ENCODE results near the gene FBLN1.
"Not testable (repeated sequence)": the region's sequence is repeated elsewhere in the genome, so short reads cannot be mapped to it uniquely, and the experiment has no call there.

FBLN1 gene

GRCh38 chr22:45549762-45550378, 47.2 kb downstream of the FBLN1 start:
- no peak for DNase-seq

GRCh38 chr22:45550416-45550815, 47.7 kb downstream of the FBLN1 start:
- no peak for DNase-seq

- no peak for DNase-seq
These were observed 48.2 kb downstream of the FBLN1 start for GRCh38 chr22:45550891-45551290.

- no peak for DNase-seq
These were observed 48.8 kb downstream of the FBLN1 start for GRCh38 chr22:45551310-45552016.

- no peak for DNase-seq
These were observed 49.3 kb downstream of the FBLN1 start for GRCh38 chr22:45552017-45552411.

- DNase-seq: no peak
These were observed 50.1 kb downstream of the FBLN1 start for GRCh38 chr22:45552580-45553350.

GRCh38 chr22:45553351-45554039, 50.8 kb downstream of the FBLN1 start:
- DNase-seq: peak; percentile 26

- DNase-seq: no peak
These were observed 51.3 kb downstream of the FBLN1 start for GRCh38 chr22:45554040-45554406.

- no peak for DNase-seq
These were observed 52.2 kb downstream of the FBLN1 start for GRCh38 chr22:45554861-45555260.

- DNase-seq: not testable (repeated sequence)
These were observed 55.2 kb downstream of the FBLN1 start for GRCh38 chr22:45557926-45558325.

GRCh38 chr22:45560092-45560491, 57.4 kb downstream of the FBLN1 start:
- not testable (repeated sequence) for DNase-seq

- not testable (repeated sequence) for DNase-seq
These were observed 58.1 kb downstream of the FBLN1 start for GRCh38 chr22:45560761-45561160.

GRCh38 chr22:45562102-45562501, 59.4 kb downstream of the FBLN1 start:
- DNase-seq: no peak

- no peak for DNase-seq
These were observed 60.1 kb downstream of the FBLN1 start for GRCh38 chr22:45562537-45563361.

GRCh38 chr22:45563362-45564040, 60.8 kb downstream of the FBLN1 start:
- no peak for DNase-seq

- DNase-seq: no peak
These were observed 61.8 kb downstream of the FBLN1 start for GRCh38 chr22:45564349-45565030.

- DNase-seq: no peak
These were observed 62.5 kb downstream of the FBLN1 start for GRCh38 chr22:45565171-45565570.

GRCh38 chr22:45565973-45566372, 63.3 kb downstream of the FBLN1 start:
- no peak for DNase-seq

GRCh38 chr22:45568213-45568612, 65.5 kb downstream of the FBLN1 start:
- no peak for DNase-seq

- no peak for DNase-seq
These were observed 68.4 kb downstream of the FBLN1 start for GRCh38 chr22:45571089-45571488.

GRCh38 chr22:45572444-45572843, 69.8 kb downstream of the FBLN1 start:
- peak; percentile 5 for DNase-seq

All from NCI-H510A (cell line).